Measurements from ENCODE around the gene EIF5B. TPM values are rescaled to one million over a fixed set of nuclear protein-coding genes. Genes with fewer than 3 reads are reported as not detected.

Gene EIF5B
- total and polyA plus RNA-seq, 2 donors (not counting 1 experiment from before 2014, with no cell fraction given), result 7.4 to 22.8 TPM

- no peaks in the 10 kb centered on the region for H3K4me1 ChIP-seq (ENCODE audit: control insufficient read depth, extremely low read depth, insufficient read depth, low read length)
- H3K27me3 ChIP-seq (ENCODE audit: control insufficient read depth, insufficient read depth, low read length), result no peaks in the 10 kb centered on the region
- no peaks in the 10 kb centered on the region for H3K36me3 ChIP-seq (ENCODE audit: control insufficient read depth, insufficient read depth, low read length)
- H3K27ac ChIP-seq (ENCODE audit: insufficient read depth, low read length), result no peak overlapping the region
- H4K20me1 ChIP-seq (ENCODE audit: control insufficient read depth, extremely low read depth, insufficient read depth, low read length), result no peaks in the 10 kb centered on the region
- no peak overlapping the region for H3K9ac ChIP-seq (ENCODE audit: insufficient read depth, low read length)
- H3K4me2 ChIP-seq (ENCODE audit: extremely low read depth, insufficient read depth, low read length), result no peak overlapping the region
- DNase-seq (ENCODE audit: low read depth in 2 of 2), result no peak
- H3K79me2 ChIP-seq (ENCODE audit: control insufficient read depth, insufficient read depth, low read length), result no peaks in the 10 kb centered on the region
- no peaks in the 10 kb centered on the region for H3K9me3 ChIP-seq (ENCODE audit: control insufficient read depth, insufficient read depth, low read depth, low read length)
- H2AFZ ChIP-seq (ENCODE audit: low read length), result no peak overlapping the region
- no peak overlapping the region for H3K4me3 ChIP-seq (replicated peaks in 1 of 4; ENCODE audit: control extremely low read depth in 1 of 4, insufficient read depth in 1 of 4, low read depth in 3 of 4, low read length in 4 of 4)
- TF ChIP-seq EZH2 (IDR thresholded peaks at IDR 0.05; ENCODE audit: low read length, missing control alignments) (no peak), CTCF (conservative IDR thresholded peaks at IDR 0.05 in 1 of 2, IDR thresholded peaks at IDR 0.05 in 1 of 2; ENCODE audit: low read depth in 1 of 2, low read length in 2 of 2) (no peak)
Measured at GRCh38 chr2:99388892-99389291, 51.7 kb downstream of the EIF5B start.

- Histone ChIP-seq H3K4me3 (replicated peaks in 1 of 4; ENCODE audit: control extremely low read depth in 1 of 4, insufficient read depth in 1 of 4, low read depth in 3 of 4, low read length in 4 of 4) (no peak overlapping the region), H4K20me1 (ENCODE audit: control insufficient read depth, extremely low read depth, insufficient read depth, low read length) (no peaks in the 10 kb centered on the region), H3K9me3 (ENCODE audit: control insufficient read depth, insufficient read depth, low read depth, low read length) (no peaks in the 10 kb centered on the region), H3K27me3 (ENCODE audit: control insufficient read depth, insufficient read depth, low read length) (no peaks in the 10 kb centered on the region), H3K36me3 (ENCODE audit: control insufficient read depth, insufficient read depth, low read length) (no peaks in the 10 kb centered on the region), H3K79me2 (ENCODE audit: control insufficient read depth, insufficient read depth, low read length) (no peaks in the 10 kb centered on the region), H3K27ac (ENCODE audit: insufficient read depth, low read length) (no peak overlapping the region), H3K4me2 (ENCODE audit: extremely low read depth, insufficient read depth, low read length) (no peak overlapping the region), H3K4me1 (ENCODE audit: control insufficient read depth, extremely low read depth, insufficient read depth, low read length) (no peaks in the 10 kb centered on the region), H3K9ac (ENCODE audit: insufficient read depth, low read length) (no peak overlapping the region), H2AFZ (ENCODE audit: low read length) (no peak overlapping the region)
- peak; percentile 29 to 75 for DNase-seq (ENCODE audit: low read depth in 2 of 2)
- TF ChIP-seq CTCF (conservative IDR thresholded peaks at IDR 0.05 in 1 of 2, IDR thresholded peaks at IDR 0.05 in 1 of 2; ENCODE audit: low read depth in 1 of 2, low read length in 2 of 2), result no peak
- TF ChIP-seq EZH2 (IDR thresholded peaks at IDR 0.05; ENCODE audit: low read length, missing control alignments), result no peak
Measured at GRCh38 chr2:99389371-99389770, 52.2 kb downstream of the EIF5B start.

GRCh38 chr2:99389946-99390345 lies 52.8 kb downstream of the EIF5B start:
- Histone ChIP-seq H3K9me3 (ENCODE audit: control insufficient read depth, insufficient read depth, low read depth, low read length) (no peaks in the 10 kb centered on the region), H3K36me3 (ENCODE audit: control insufficient read depth, insufficient read depth, low read length) (no peaks in the 10 kb centered on the region), H2AFZ (ENCODE audit: low read length) (no peak overlapping the region), H3K27ac (ENCODE audit: insufficient read depth, low read length) (no peak overlapping the region), H3K9ac (ENCODE audit: insufficient read depth, low read length) (no peak overlapping the region), H3K4me3 (replicated peaks in 1 of 4; ENCODE audit: control extremely low read depth in 1 of 4, insufficient read depth in 1 of 4, low read depth in 3 of 4, low read length in 4 of 4) (no peak overlapping the region), H3K4me2 (ENCODE audit: extremely low read depth, insufficient read depth, low read length) (no peak overlapping the region), H3K27me3 (ENCODE audit: control insufficient read depth, insufficient read depth, low read length) (no peaks in the 10 kb centered on the region), H3K4me1 (ENCODE audit: control insufficient read depth, extremely low read depth, insufficient read depth, low read length) (no peaks in the 10 kb centered on the region), H4K20me1 (ENCODE audit: control insufficient read depth, extremely low read depth, insufficient read depth, low read length) (no peaks in the 10 kb centered on the region), H3K79me2 (ENCODE audit: control insufficient read depth, insufficient read depth, low read length) (no peaks in the 10 kb centered on the region)
- no peak for TF ChIP-seq CTCF (conservative IDR thresholded peaks at IDR 0.05 in 1 of 2, IDR thresholded peaks at IDR 0.05 in 1 of 2; ENCODE audit: low read depth in 1 of 2, low read length in 2 of 2)
- TF ChIP-seq EZH2 (IDR thresholded peaks at IDR 0.05; ENCODE audit: low read length, missing control alignments), result no peak
- DNase-seq (ENCODE audit: low read depth in 2 of 2), result no peak
